SW480 (cell line): ENCODE data around the gene KRT6A.
"Not testable (repeated sequence)": the region's sequence is repeated elsewhere in the genome, so short reads cannot be mapped to it uniquely, and the experiment has no call there.

ENCODE experiments used
- DNase-seq: peaks from one replicate; pipeline ENCODE4 v3.0.0-alpha.2; 2016; ENCODE audit warnings: low spot score

Gene KRT6A

GRCh38 chr12:52500574-52500973 lies 7.5 kb upstream of the KRT6A start:
- DNase-seq, result not testable (repeated sequence)

GRCh38 chr12:52499806-52500560 lies 6.9 kb upstream of the KRT6A start:
- DNase-seq, result no peak

GRCh38 chr12:52498946-52499345 lies 5.9 kb upstream of the KRT6A start:
- DNase-seq, result no peak

GRCh38 chr12:52497975-52498374 lies 4.9 kb upstream of the KRT6A start:
- no peak for DNase-seq

- DNase-seq, result peak; percentile 97
Observed at GRCh38 chr12:52496590-52497071, 3.6 kb upstream of the KRT6A start.

- DNase-seq, result peak; percentile 80
Observed at GRCh38 chr12:52496054-52496453, 3.0 kb upstream of the KRT6A start.

GRCh38 chr12:52495389-52495788 lies 2.3 kb upstream of the KRT6A start:
- DNase-seq, result peak; percentile 81

GRCh38 chr12:52494518-52494917 lies 1.5 kb upstream of the KRT6A start:
- no peak for DNase-seq

- no peak for DNase-seq
Observed at GRCh38 chr12:52494100-52494499, 1.0 kb upstream of the KRT6A start.

- DNase-seq, result not testable (repeated sequence)
Observed at GRCh38 chr12:52492405-52492804, 652 bp downstream of the KRT6A start.

- not testable (repeated sequence) for DNase-seq
Observed at GRCh38 chr12:52491495-52491894, 1.6 kb downstream of the KRT6A start.

- DNase-seq, result no peak
Observed at GRCh38 chr12:52488736-52489135, 4.3 kb downstream of the KRT6A start.

- DNase-seq, result not testable (repeated sequence)
Observed at GRCh38 chr12:52487744-52488443, 5.2 kb downstream of the KRT6A start.

GRCh38 chr12:52487211-52487610 lies 5.8 kb downstream of the KRT6A start:
- DNase-seq, result no peak

GRCh38 chr12:52486166-52487105 lies 6.6 kb downstream of the KRT6A start:
- DNase-seq, result no peak

- no peak for DNase-seq
Observed at GRCh38 chr12:52480073-52480472, 13.0 kb downstream of the KRT6A start.

GRCh38 chr12:52477651-52478050 lies 15.4 kb downstream of the KRT6A start:
- no peak for DNase-seq

- DNase-seq, result no peak
Observed at GRCh38 chr12:52474212-52474611, 18.8 kb downstream of the KRT6A start.

- DNase-seq, result no peak
Observed at GRCh38 chr12:52473768-52474167, 19.3 kb downstream of the KRT6A start, which contains the start of gene KRT6C. Gene KRT6C (minus strand): TSS chr12:52473805. CDS start chr12:52473737, 68 bp downstream.

- DNase-seq, result no peak
Observed at GRCh38 chr12:52469853-52470252, 23.2 kb downstream of the KRT6A start.

GRCh38 chr12:52464897-52465296 lies 28.2 kb downstream of the KRT6A start:
- no peak for DNase-seq

- no peak for DNase-seq
Observed at GRCh38 chr12:52461693-52462092, 31.4 kb downstream of the KRT6A start.
